SH-SY5Y (cell line): ENCODE results near the gene VSTM2A.

Source experiments
- GATA2 ChIP-seq: IDR thresholded peaks from 2 replicates; pipeline ENCODE4 v1.6.1; 2011; ENCODE audit warnings: mild to moderate bottlenecking, low read depth, low read length
- GATA3 ChIP-seq: IDR thresholded peaks from 2 replicates; pipeline ENCODE4 v1.6.1; 2011; ENCODE audit warnings: low read depth, mild to moderate bottlenecking, low read length, moderate library complexity

DNA sequence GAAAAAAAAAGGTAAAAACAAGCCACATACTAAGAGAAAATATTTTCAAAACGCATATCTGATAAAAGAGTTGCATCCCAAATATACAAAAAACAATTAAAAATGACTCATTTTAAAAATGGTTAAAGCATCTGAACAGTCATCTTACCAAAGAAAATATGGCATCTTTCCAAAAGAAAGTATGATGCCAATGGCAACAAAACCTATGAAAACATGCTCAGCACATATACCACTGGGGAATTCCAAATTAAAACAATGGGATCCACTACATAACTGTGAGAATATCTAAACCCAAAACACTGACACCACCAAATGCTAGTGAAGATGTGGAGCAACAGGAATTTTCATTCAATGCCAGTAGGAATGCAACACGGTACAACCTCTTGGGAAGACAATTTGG is 39.3 kb downstream of the VSTM2A start:
- TF ChIP-seq GATA3 (no peak), GATA2 (no peak)
